Pancreas (tissue), 10 donors: ENCODE results near the gene PRRX2. TPM values are rescaled to one million over a fixed set of nuclear protein-coding genes. Genes with fewer than 3 reads are reported as not detected.

Source experiments
- ATAC-seq, 4 donors: fragments of 200-7000 bp; cut with Tn5 transposase; one replicate each; pipeline versions ENCODE4 v1.8.0 to v1.9.1; 2020; ENCODE audit warnings: mild to moderate bottlenecking in 4 of 4, moderate library complexity in 4 of 4
- DNase-seq, 6 donors: peaks; one replicate each; pipeline ENCODE4 v3.0.0-alpha.2; 2020
- FAIRE-seq: peaks from 2 replicates; lab custom pipeline; 2012; peaks lifted over from hg19 to GRCh38; lab: Jason Lieb, UNC
- H3K27ac ChIP-seq, 4 donors: fragments of 200-600 bp; sonication (generic); 1 replicate in 3 of 4; 2 replicates in 1 of 4; pipeline versions ENCODE4 v1.5.0 to v1.8.0; 2020
- H3K27me3 ChIP-seq, 4 donors: fragments of 200-600 bp; one replicate each; pipeline ENCODE4 v1.8.0; 2021
- H3K36me3 ChIP-seq, 3 donors: fragments of 200-600 bp; sonication (generic) in 1 of 3; one replicate each; pipeline versions ENCODE4 v1.5.0 to v1.8.0; 2020 to 2021
- H3K4me1 ChIP-seq, 3 donors: fragments of 200-600 bp; one replicate each; pipeline ENCODE4 v1.8.0; 2021
- H3K4me3 ChIP-seq, 4 donors: fragments of 200-600 bp; sonication (generic) in 2 of 4; one replicate each; pipeline versions ENCODE4 v1.5.0 to v1.8.0; 2020 to 2021
- H3K9me3 ChIP-seq, 4 donors: fragments of 200-600 bp; one replicate each; pipeline ENCODE4 v1.8.0; 2021
- CTCF ChIP-seq, 4 donors: fragments of 200-600 bp; sonication (generic) in 3 of 4; IDR thresholded peaks; one replicate each; pipeline versions ENCODE4 v1.5.0 to v1.8.0; 2021; ENCODE audit warnings: antibody characterized with exemption in 4 of 4
- WGBS, 2 donors: extraction: QIAGEN DNeasy Blood & Tissue Kit; methylation state at CpG; one replicate each; pipeline ENCODE4 v1.1.7; 2013; 5-methylcytosine and 5-hydroxymethylcytosine counted together
- intact Hi-C, 3 donors: fragments of 100-400 bp; cut with DNase I; formaldehyde crosslinking; loops; one replicate each; pipeline versions ENCODE4 v1.11.1 to v1.14.2; 2022
- polyA plus RNA-seq, 2 donors: library from polyadenylated mRNA; stranded (reverse); fragments of 200-250 nt; gene quantifications; one replicate each; pipeline ENCODE4 v1.2.3, GENCODE V29; 2013
- total RNA-seq, 6 donors: library from RNA; stranded (reverse); fragmentation: NEBNext Ultra II Directional in 4 of 6; extraction: Animal tissue kit (Norgen Biotek cat#: 25700) in 4 of 6; gene quantifications; one replicate each; pipeline versions ENCODE4 v1.2.1 to v1.2.4, GENCODE V29; 2021 to 2023
- donor health status: healthy with polysubstance abuse.
- donor health status: DM: no; HTN: no; CAD: no; lungs with moderate emphysema.
- donor health status: DM: no; HTN: no; CAD: no.
- donor health status: control.
- donor health status: control.
- donor health status: Bipolar disorder and iron deficiency.
- donor health status: DM: yes; HTN: yes; CAD: no.
- donor health status: DM: no; HTN: no; CAD: no.
- donor health status: DM: no; HTN: no; CAD: no.
- donor health status: DM: yes; HTN: yes; CAD: no.

Gene PRRX2
- total and polyA plus RNA-seq, 8 donors, result 0.16 to 2.0 (median 0.64) TPM; not detected in 1

DNA sequence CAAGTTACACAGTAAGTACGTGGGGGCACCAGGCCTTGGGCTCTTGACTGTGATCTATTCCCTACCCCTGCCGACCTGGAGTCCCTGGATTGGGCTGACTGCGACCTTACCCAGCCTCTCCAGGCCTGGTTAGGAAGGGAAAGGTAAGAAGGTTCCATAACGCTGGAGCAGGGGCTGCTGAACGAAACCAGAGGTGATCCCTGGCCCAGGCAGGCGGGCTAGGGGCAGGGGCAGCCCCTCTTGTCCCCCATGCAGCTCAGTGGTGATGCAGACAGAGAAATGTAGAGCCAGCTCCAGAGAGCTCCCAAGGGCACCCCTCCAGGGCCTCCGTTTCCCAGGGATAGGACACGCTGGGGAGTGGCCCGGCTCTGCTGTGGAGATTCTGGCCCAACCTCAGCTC, 14.1 kb downstream of the PRRX2 start:
- intact Hi-C loops, result no loop called here
- no peaks in the 10 kb centered on the region for H3K36me3 ChIP-seq
- H3K9me3 ChIP-seq, result no peaks in the 10 kb centered on the region
- no peaks in the 10 kb centered on the region for H3K4me1 ChIP-seq
- TF ChIP-seq CTCF (IDR thresholded peaks at IDR 0.05), result no peak
- H3K27me3 ChIP-seq, result no peaks in the 10 kb centered on the region
- FAIRE-seq (no peak), ATAC-seq (no peak), DNase-seq (no peak)
- H3K4me3 ChIP-seq, result no peak overlapping the region
- H3K27ac ChIP-seq, result no peak overlapping the region
- 40 to 51% methylated on average over 9 of the region's 9 CpGs for WGBS, 2 donors

DNA sequence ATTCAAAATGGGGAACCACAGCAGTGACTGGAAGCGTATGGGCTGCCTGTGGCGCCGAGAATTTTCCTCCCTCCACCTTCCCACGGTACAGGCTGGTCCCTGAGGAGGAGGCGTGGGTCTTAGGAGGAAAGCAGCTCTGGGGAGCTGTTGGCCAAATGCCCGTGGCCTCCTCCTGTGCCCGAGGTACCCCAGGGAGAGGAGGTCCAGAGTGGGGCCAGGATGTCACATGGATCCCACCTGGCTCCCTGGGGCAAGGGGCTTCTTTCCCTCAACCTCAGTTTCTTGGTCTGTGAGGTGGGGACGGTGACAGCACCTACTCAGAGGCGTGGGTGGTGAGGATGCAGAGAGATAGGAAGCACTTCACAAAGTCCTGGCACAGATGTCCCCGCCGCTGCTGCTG, 16.5 kb downstream of the PRRX2 start:
- no peak for FAIRE-seq
- Histone ChIP-seq H3K27me3 (no peaks in the 10 kb centered on the region), H3K36me3 (no peaks in the 10 kb centered on the region), H3K27ac (no peak overlapping the region), H3K4me3 (no peak overlapping the region), H3K9me3 (no peaks in the 10 kb centered on the region), H3K4me1 (no peaks in the 10 kb centered on the region)
- no peak for TF ChIP-seq CTCF (IDR thresholded peaks at IDR 0.05)
- 52 to 69% methylated on average over 11 of the region's 11 CpGs for WGBS, 2 donors
- intact Hi-C loops, result no loop called here
- DNase-seq, result no peak
- ATAC-seq, result no peak

DNA sequence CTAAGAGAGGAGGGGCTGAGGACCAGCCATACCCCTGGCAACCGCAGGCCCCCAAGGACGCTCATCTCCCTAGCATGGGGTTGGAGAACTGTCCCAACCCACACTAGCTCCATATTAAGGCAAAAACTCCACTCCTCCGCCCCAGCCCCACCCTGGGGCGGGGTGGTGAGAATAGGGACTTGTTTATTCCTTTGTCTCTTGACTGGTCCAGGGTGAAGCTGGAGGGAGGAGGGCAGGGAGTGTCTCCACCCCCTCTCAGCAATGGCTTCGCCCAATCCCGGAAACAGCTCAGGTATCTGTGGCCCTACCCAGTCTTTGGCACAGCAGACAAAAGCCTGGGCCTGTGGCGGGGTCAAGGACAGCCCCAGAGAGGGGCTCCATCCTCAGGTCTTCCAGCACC, 16.9 kb downstream of the PRRX2 start:
- Histone ChIP-seq H3K4me1 (no peaks in the 10 kb centered on the region), H3K36me3 (no peaks in the 10 kb centered on the region), H3K27me3 (no peaks in the 10 kb centered on the region), H3K9me3 (no peaks in the 10 kb centered on the region), H3K4me3 (no peak overlapping the region), H3K27ac (no peak overlapping the region)
- 65 to 67% methylated on average over 7 of the region's 7 CpGs for WGBS, 2 donors
- intact Hi-C loops, result no loop called here
- TF ChIP-seq CTCF (IDR thresholded peaks at IDR 0.05), result no peak
- DNase-seq (no peak), ATAC-seq (no peak), FAIRE-seq (no peak)

DNA sequence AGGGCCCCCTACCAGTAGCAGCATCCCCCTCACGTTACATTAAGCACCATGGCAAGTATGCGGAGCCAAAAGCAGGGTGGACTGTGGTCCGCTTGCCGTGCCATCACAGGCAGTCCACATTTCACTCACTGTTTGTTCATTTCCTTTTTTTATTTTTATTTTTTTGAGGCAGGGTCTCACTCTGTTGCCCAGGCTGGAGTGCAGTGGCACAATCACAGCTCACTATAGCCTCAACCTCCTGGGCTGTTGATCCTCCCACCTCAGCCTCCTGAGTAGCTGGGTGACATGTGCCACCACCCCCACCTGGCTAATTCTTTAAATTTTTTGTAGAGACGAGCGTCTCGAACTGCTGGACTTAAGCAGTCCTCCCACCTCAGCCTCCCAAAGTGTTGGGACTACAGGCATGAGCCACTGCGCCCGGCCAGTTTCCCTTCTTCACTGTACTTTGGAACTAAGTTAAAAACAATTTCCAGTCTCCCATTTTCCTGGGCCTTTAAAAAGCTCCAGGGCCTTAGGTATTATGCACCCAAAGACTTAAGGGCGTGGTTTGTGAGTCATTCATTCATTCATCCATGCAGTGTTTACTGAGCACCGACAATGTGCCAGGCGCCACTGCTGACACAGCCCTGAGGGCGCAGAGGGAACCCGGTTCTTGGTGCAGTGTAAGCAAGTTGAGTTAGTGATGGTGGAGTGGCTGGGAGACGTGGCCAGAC, 19.9 kb downstream of the PRRX2 start:
- Histone ChIP-seq H3K27me3 (no peaks in the 10 kb centered on the region), H3K36me3 (no peaks in the 10 kb centered on the region), H3K27ac (no peak overlapping the region), H3K9me3 (no peaks in the 10 kb centered on the region), H3K4me3 (no peak overlapping the region), H3K4me1 (no peaks in the 10 kb centered on the region)
- ATAC-seq (no peak), DNase-seq (no peak), FAIRE-seq (no peak)
- intact Hi-C loops, result no loop called here
- TF ChIP-seq CTCF (IDR thresholded peaks at IDR 0.05), result no peak
- WGBS, 2 donors, result 69 to 76% methylated on average over 15 of the region's 15 CpGs

GRCh38 chr9:129685933-129686259, 20.4 kb downstream of the PRRX2 start:
- no peak for TF ChIP-seq CTCF (IDR thresholded peaks at IDR 0.05)
- intact Hi-C loops, result no loop called here
- no peak overlapping the region for H3K27ac ChIP-seq
- no peaks in the 10 kb centered on the region for H3K36me3 ChIP-seq
- no peaks in the 10 kb centered on the region for H3K4me1 ChIP-seq
- no peak for DNase-seq
- 56 to 62% methylated on average over 3 of the region's 3 CpGs for WGBS, 2 donors
- no peak for ATAC-seq
- no peak for FAIRE-seq
- no peaks in the 10 kb centered on the region for H3K9me3 ChIP-seq
- no peak overlapping the region for H3K4me3 ChIP-seq
- H3K27me3 ChIP-seq, result no peaks in the 10 kb centered on the region
